OCI-LY1 (cell line): ENCODE measurements around the gene IKZF2.

ENCODE experiments used
- H2AFZ ChIP-seq: fragments of 200-600 bp; sonication (generic), shearing (Covaris generic); 2 replicates; pipeline ENCODE4 v1.6.0; 2014; ENCODE audit warnings: antibody characterized with exemption, mild to moderate bottlenecking, low read length
- H3F3A ChIP-seq: fragments of 200-600 bp; sonication (generic), shearing (Covaris generic); 2 replicates; pipeline ENCODE4 v1.6.0; 2014; ENCODE audit warnings: mild to moderate bottlenecking, antibody characterized with exemption, low read length, moderate library complexity; ENCODE audit not compliant: insufficient read depth
- H3K27ac ChIP-seq: fragments of 200-600 bp; sonication (generic); 2 replicates; pipeline ENCODE4 v1.5.1; 2014; ENCODE audit warnings: low read length, mixed run types, mild to moderate bottlenecking, low read depth; ENCODE audit not compliant: poor library complexity, severe bottlenecking
- H3K27me3 ChIP-seq: fragments of 200-600 bp; sonication (generic); 2 replicates; pipeline ENCODE4 v1.6.0; 2014; ENCODE audit warnings: antibody characterized with exemption, mild to moderate bottlenecking, low read length, moderate library complexity; ENCODE audit not compliant: insufficient read depth
- H3K36me3 ChIP-seq: fragments of 200-600 bp; sonication (generic); 2 replicates; pipeline ENCODE4 v1.6.1; 2014; ENCODE audit warnings: mild to moderate bottlenecking, antibody characterized with exemption, low read length, moderate library complexity, mixed read lengths; ENCODE audit not compliant: insufficient read depth
- H3K4me1 ChIP-seq: fragments of 200-600 bp; sonication (generic); 2 replicates; pipeline ENCODE4 v1.5.1; 2014; ENCODE audit warnings: mild to moderate bottlenecking, low read length, moderate library complexity; ENCODE audit not compliant: insufficient read depth, severe bottlenecking
- H3K4me2 ChIP-seq: fragments of 200-600 bp; sonication (generic), shearing (Covaris generic); 2 replicates; pipeline ENCODE4 v1.6.1; 2014; ENCODE audit warnings: low read length
- H3K4me3 ChIP-seq: fragments of 200-600 bp; sonication (generic); 2 replicates; pipeline ENCODE4 v1.5.1; 2014; ENCODE audit warnings: low read length, low read depth, mild to moderate bottlenecking, mixed read lengths; ENCODE audit not compliant: poor library complexity, severe bottlenecking
- H3K79me2 ChIP-seq: fragments of 200-600 bp; shearing (Covaris generic); 2 replicates; pipeline ENCODE4 v1.6.1; 2016; ENCODE audit warnings: mixed run types, low read length, mixed read lengths; ENCODE audit not compliant: insufficient read depth
- H3K9ac ChIP-seq: fragments of 200-600 bp; sonication (generic), shearing (Covaris generic); 2 replicates; pipeline ENCODE4 v1.6.1; 2014; ENCODE audit warnings: mild to moderate bottlenecking, low read length, mixed read lengths
- H3K9me2 ChIP-seq: fragments of 200-600 bp; sonication (generic), shearing (Covaris generic); 2 replicates; pipeline ENCODE4 v1.6.1; 2014; ENCODE audit warnings: low read depth, mild to moderate bottlenecking, low read length, mixed read lengths
- H3K9me3 ChIP-seq: fragments of 200-600 bp; shearing (Covaris generic); 2 replicates; pipeline ENCODE4 v1.6.1; 2014; ENCODE audit warnings: low read length, mixed read lengths
- H4K20me1 ChIP-seq: fragments of 200-600 bp; sonication (generic), shearing (Covaris generic); 2 replicates; pipeline ENCODE4 v1.6.0; 2016; ENCODE audit warnings: mild to moderate bottlenecking, low read length; ENCODE audit not compliant: insufficient read depth
- CTCF ChIP-seq: fragments of 200-600 bp; sonication (generic), shearing (Covaris generic); IDR thresholded peaks from 2 replicates; pipeline ENCODE4 v1.5.1; 2017; ENCODE audit warnings: mild to moderate bottlenecking, antibody characterized with exemption, low read length, moderate library complexity, mixed read lengths
- EZH2 ChIP-seq: fragments of 200-600 bp; sonication (generic), shearing (Covaris generic); IDR thresholded peaks from 2 replicates; pipeline ENCODE4 v1.8.0; 2017; ENCODE audit warnings: borderline replicate concordance, mixed run types, mild to moderate bottlenecking, antibody characterized with exemption, low read length, moderate library complexity, mixed read lengths

Gene IKZF2

GRCh38 chr2:212960336-212960735, 191.1 kb downstream of the IKZF2 start:
- Histone ChIP-seq H3K27ac (no peak overlapping the region), H3K9ac (no peak overlapping the region), H3K79me2 (no peaks in the 10 kb centered on the region), H3K4me2 (no peak overlapping the region), H3K4me3 (no peak overlapping the region), H3K9me3 (no peaks in the 10 kb centered on the region), H3K27me3 (no peaks in the 10 kb centered on the region), H3K9me2 (no peaks in the 10 kb centered on the region), H3K36me3 (peaks cover 83% of the 10 kb centered on the region), H2AFZ (no peak overlapping the region), H3K4me1 (no peaks in the 10 kb centered on the region), H4K20me1 (no peaks in the 10 kb centered on the region), H3F3A (no peaks in the 10 kb centered on the region)
- TF ChIP-seq EZH2, result no peak
- no peak for TF ChIP-seq CTCF

- no peaks in the 10 kb centered on the region for H4K20me1 ChIP-seq
- no peaks in the 10 kb centered on the region for H3K9me3 ChIP-seq
- no peak overlapping the region for H3K27ac ChIP-seq
- no peaks in the 10 kb centered on the region for H3K27me3 ChIP-seq
- H3K79me2 ChIP-seq, result no peaks in the 10 kb centered on the region
- H3K9ac ChIP-seq, result no peak overlapping the region
- H3K9me2 ChIP-seq, result no peaks in the 10 kb centered on the region
- TF ChIP-seq CTCF (no peak), EZH2 (no peak)
- H2AFZ ChIP-seq, result no peak overlapping the region
- H3K4me3 ChIP-seq, result no peak overlapping the region
- H3K4me1 ChIP-seq, result no peaks in the 10 kb centered on the region
- no peak overlapping the region for H3K4me2 ChIP-seq
- no peaks in the 10 kb centered on the region for H3F3A ChIP-seq
- H3K36me3 ChIP-seq, result peaks cover 84% of the 10 kb centered on the region
Measured at GRCh38 chr2:212959471-212960117, 191.8 kb downstream of the IKZF2 start.

- Histone ChIP-seq H3K36me3 (peaks cover 90% of the 10 kb centered on the region), H2AFZ (no peak overlapping the region), H3K4me1 (no peaks in the 10 kb centered on the region), H3K9me2 (no peaks in the 10 kb centered on the region), H3K79me2 (no peaks in the 10 kb centered on the region), H3K4me2 (no peak overlapping the region), H4K20me1 (no peaks in the 10 kb centered on the region), H3K4me3 (no peak overlapping the region), H3K9me3 (no peaks in the 10 kb centered on the region), H3K9ac (no peak overlapping the region), H3K27ac (no peak overlapping the region), H3F3A (no peaks in the 10 kb centered on the region), H3K27me3 (no peaks in the 10 kb centered on the region)
- TF ChIP-seq EZH2 (no peak), CTCF (no peak)
Measured at GRCh38 chr2:212958757-212959295, 192.6 kb downstream of the IKZF2 start.
